Transverse colon (tissue), 4 donors: ENCODE data around the gene POC1A.

ENCODE experiments used
- EP300 ChIP-seq: sonication (generic); formaldehyde crosslinking; IDR thresholded peaks from one replicate; pipeline ENCODE4 v1.6.1; 2017; ENCODE audit warnings: antibody characterized with exemption, low read depth
- POLR2A ChIP-seq: fragments of 450-650 bp; IDR thresholded peaks from one replicate; pipeline ENCODE4 v1.6.1; 2016; ENCODE audit warnings: antibody characterized with exemption, mild to moderate bottlenecking, moderate library complexity
- POLR2AphosphoS5 ChIP-seq, 3 donors: sonication (generic); formaldehyde crosslinking; IDR thresholded peaks; one replicate each; pipeline ENCODE4 v1.6.1; 2016; ENCODE audit warnings: antibody characterized with exemption in 3 of 3
- TF ChIP-seq, protein P1 (sequence below), 5 experiments: fragments of 200-600 bp in 3 of 5; fragments of 450-650 bp in 2 of 5; sonication (generic) in 3 of 5; IDR thresholded peaks; 1 replicate in 2 of 5; 2 replicates in 3 of 5; pipeline ENCODE4 v1.5.1; 2016 to 2017; ENCODE audit warnings: antibody characterized with exemption in 5 of 5, inconsistent platforms in 3 of 5, mild to moderate bottlenecking in 2 of 5, moderate library complexity in 1 of 5

DNA sequence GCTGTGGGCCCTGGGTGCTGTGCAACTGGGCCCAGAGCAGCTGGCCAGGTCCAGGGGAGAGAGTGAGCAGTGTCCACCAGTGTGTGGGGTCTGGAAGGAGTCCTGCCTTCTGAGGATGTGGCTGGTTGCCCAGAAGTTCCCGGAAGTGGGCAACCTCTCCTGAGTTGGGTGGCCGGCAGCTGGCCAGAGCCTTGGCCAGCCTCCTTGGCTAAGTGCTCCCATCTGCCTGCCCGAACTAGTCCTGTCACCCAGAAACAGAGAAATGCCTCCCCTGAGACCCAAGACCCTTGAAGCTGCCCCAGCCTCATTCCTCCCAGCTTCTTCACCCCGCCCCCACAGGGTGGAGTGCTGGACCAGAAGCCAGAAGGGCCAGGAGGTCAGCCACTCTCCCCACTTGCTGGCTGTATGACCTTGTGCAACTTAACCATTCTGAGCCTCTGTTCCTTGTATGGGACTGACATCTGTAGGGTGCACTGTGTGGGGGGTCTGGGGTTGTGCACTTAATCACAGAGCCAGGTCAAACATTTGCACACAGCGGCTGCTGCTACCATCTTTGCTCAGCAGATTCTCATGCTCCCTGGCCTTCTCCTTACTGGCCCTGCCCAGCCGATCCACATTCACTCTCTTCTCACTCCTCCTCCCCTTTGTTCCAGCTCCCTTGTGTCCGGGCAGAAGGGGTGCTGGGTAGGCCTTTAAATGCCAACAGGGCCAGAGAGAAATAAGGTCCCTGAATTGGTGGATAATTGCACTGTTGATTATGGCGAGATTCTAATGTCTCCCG lies 36.3 kb upstream of the POC1A start:
- TF ChIP-seq, protein P1, sequence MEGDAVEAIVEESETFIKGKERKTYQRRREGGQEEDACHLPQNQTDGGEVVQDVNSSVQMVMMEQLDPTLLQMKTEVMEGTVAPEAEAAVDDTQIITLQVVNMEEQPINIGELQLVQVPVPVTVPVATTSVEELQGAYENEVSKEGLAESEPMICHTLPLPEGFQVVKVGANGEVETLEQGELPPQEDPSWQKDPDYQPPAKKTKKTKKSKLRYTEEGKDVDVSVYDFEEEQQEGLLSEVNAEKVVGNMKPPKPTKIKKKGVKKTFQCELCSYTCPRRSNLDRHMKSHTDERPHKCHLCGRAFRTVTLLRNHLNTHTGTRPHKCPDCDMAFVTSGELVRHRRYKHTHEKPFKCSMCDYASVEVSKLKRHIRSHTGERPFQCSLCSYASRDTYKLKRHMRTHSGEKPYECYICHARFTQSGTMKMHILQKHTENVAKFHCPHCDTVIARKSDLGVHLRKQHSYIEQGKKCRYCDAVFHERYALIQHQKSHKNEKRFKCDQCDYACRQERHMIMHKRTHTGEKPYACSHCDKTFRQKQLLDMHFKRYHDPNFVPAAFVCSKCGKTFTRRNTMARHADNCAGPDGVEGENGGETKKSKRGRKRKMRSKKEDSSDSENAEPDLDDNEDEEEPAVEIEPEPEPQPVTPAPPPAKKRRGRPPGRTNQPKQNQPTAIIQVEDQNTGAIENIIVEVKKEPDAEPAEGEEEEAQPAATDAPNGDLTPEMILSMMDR (IDR thresholded peaks at IDR 0.05), result no peak
- no peak for TF ChIP-seq EP300
- no peak for TF ChIP-seq POLR2A
- TF ChIP-seq POLR2AphosphoS5 (IDR thresholded peaks at IDR 0.05), result no peak
